OCI-LY7 (cell line): ENCODE data around the gene LRP1-AS. TPM values are rescaled to one million over a fixed set of nuclear protein-coding genes. Genes with fewer than 3 reads are reported as not detected.

Experiments
- BruUV-seq: library from RNA; stranded (reverse); fragments of 400-500 nt; replicated peaks from 2 replicates; lab custom pipeline; 2021; lab: Mats Ljungman, UMichigan
- CTCF ChIA-PET: fragments of 300-600 bp; sonication (Branson Sonifier 250); formaldehyde crosslinking; loops from one replicate; lab custom pipeline; 2022; ENCODE audit warnings: antibody characterized with exemption; ENCODE audit not compliant: unreplicated experiment; lab: Charles Lee
- POLR2A ChIA-PET: fragments of 300-600 bp; sonication (Branson Sonifier 250); formaldehyde crosslinking; loops from one replicate; lab custom pipeline; 2022; ENCODE audit warnings: antibody characterized with exemption; lab: Charles Lee
- DNase-seq: peaks from one replicate; pipeline ENCODE4 v3.0.0-alpha.2; 2015; ENCODE audit warnings: low spot score
- H2AFZ ChIP-seq: fragments of 200-600 bp; sonication (generic), shearing (Covaris generic); 2 replicates; pipeline ENCODE4 v1.6.1; 2014; ENCODE audit warnings: mild to moderate bottlenecking, antibody characterized with exemption, low read length, moderate library complexity
- H3K27ac ChIP-seq: fragments of 200-600 bp; sonication (generic); 2 replicates; pipeline ENCODE4 v1.5.1; 2014; ENCODE audit warnings: mixed run types, low read depth, mild to moderate bottlenecking, moderate library complexity, low read length, inconsistent platforms; ENCODE audit not compliant: poor library complexity, severe bottlenecking
- H3K36me3 ChIP-seq: fragments of 200-600 bp; sonication (generic); 2 replicates; pipeline ENCODE4 v1.6.1; 2014; ENCODE audit warnings: mild to moderate bottlenecking, antibody characterized with exemption, low read length, moderate library complexity, mixed read lengths; ENCODE audit not compliant: insufficient read depth
- H3K4me1 ChIP-seq: fragments of 200-600 bp; sonication (generic); 2 replicates; pipeline ENCODE4 v1.5.1; 2014; ENCODE audit warnings: mild to moderate bottlenecking, low read length; ENCODE audit not compliant: insufficient read depth, poor library complexity, severe bottlenecking
- H3K4me2 ChIP-seq: fragments of 200-600 bp; sonication (generic); 2 replicates; pipeline ENCODE4 v1.6.1; 2014; ENCODE audit warnings: mild to moderate bottlenecking, low read length
- H3K4me3 ChIP-seq: fragments of 200-600 bp; sonication (generic); 2 replicates; pipeline ENCODE4 v1.5.1; 2014; ENCODE audit warnings: mild to moderate bottlenecking, low read depth, low read length; ENCODE audit not compliant: poor library complexity, severe bottlenecking
- H3K79me2 ChIP-seq: fragments of 200-600 bp; sonication (generic); 2 replicates; pipeline ENCODE4 v1.6.1; 2016; ENCODE audit warnings: low read depth, mild to moderate bottlenecking, low read length, moderate library complexity, mixed read lengths; ENCODE audit not compliant: insufficient read depth
- H3K9me2 ChIP-seq: fragments of 200-600 bp; sonication (generic); 2 replicates; pipeline ENCODE4 v1.6.1; 2016; ENCODE audit warnings: mild to moderate bottlenecking, low read length, mixed read lengths; ENCODE audit not compliant: insufficient read depth
- H3K9me3 ChIP-seq: fragments of 200-600 bp; sonication (generic); 2 replicates; pipeline ENCODE4 v1.6.1; 2014; ENCODE audit warnings: mild to moderate bottlenecking, mixed run types, low read length, mixed read lengths
- H4K20me1 ChIP-seq: fragments of 200-600 bp; sonication (generic); 2 replicates; pipeline ENCODE4 v1.6.1; 2014; ENCODE audit warnings: mild to moderate bottlenecking, antibody characterized with exemption, low read length, moderate library complexity, mixed read lengths; ENCODE audit not compliant: insufficient read depth
- CTCF ChIP-seq: fragments of 200-600 bp; sonication (generic); conservative IDR thresholded peaks from 2 replicates; pipeline ENCODE4 v1.5.1; 2014; ENCODE audit warnings: mild to moderate bottlenecking, antibody characterized with exemption, low read length, moderate library complexity, mixed read lengths
- EZH2phosphoT487 ChIP-seq: fragments of 200-600 bp; sonication (generic); IDR thresholded peaks from 2 replicates; pipeline ENCODE4 v1.6.1; 2018; ENCODE audit warnings: low read depth, borderline replicate concordance, mild to moderate bottlenecking, mixed run types, antibody characterized with exemption, low read length, moderate library complexity, mixed read lengths
- intact Hi-C: fragments of 100-400 bp; cut with micrococcal nuclease; formaldehyde crosslinking; loops from one replicate; pipeline ENCODE4 v1.10.0; 2022; ENCODE audit not compliant: unreplicated experiment
- total RNA-seq, 2 experiments: library from RNA; depleted of rRNA in 1 of 2; stranded (reverse); fragments of >200 nt in 1 of 2; shearing (Covaris generic) in 1 of 2; gene quantifications; 2 replicates each; pipeline ENCODE4 v1.2.3, GENCODE V29; 2014 to 2022

The LRP1-AS gene
- total RNA-seq, 2 experiments from 2014 or later, result not detected

- H3K4me3 ChIP-seq, result no peak overlapping the region
- TF ChIP-seq CTCF (no peak), EZH2phosphoT487 (no peak)
- H3K9me2 ChIP-seq, result no peaks in the 10 kb centered on the region
- no peaks in the 10 kb centered on the region for H4K20me1 ChIP-seq
- H3K4me1 ChIP-seq, result no peaks in the 10 kb centered on the region
- no peak overlapping the region for H3K4me2 ChIP-seq
- H3K9me3 ChIP-seq, result no peaks in the 10 kb centered on the region
- H3K79me2 ChIP-seq, result no peaks in the 10 kb centered on the region
- intact Hi-C loops, result no loop called here
- ChIA-PET POLR2A (no interaction called here), CTCF (interaction anchor here (1.1 kb wide), 1 partner anchor 8 kb away, joined by 3 read pairs; no protein-coding TSS in a partner anchor)
- no peak overlapping the region for H3K27ac ChIP-seq
- H2AFZ ChIP-seq, result no peak overlapping the region
- no TSS peak for BruUV-seq
- no peak for DNase-seq
- no peaks in the 10 kb centered on the region for H3K36me3 ChIP-seq
Observed at GRCh38 chr12:57195611-57196371, 48.4 kb upstream of the LRP1-AS start.

GRCh38 chr12:57195186-57195585, 47.8 kb upstream of the LRP1-AS start:
- CTCF ChIA-PET, result no interaction called here
- no peaks in the 10 kb centered on the region for H3K79me2 ChIP-seq
- no peak overlapping the region for H3K4me3 ChIP-seq
- POLR2A ChIA-PET, result no interaction called here
- BruUV-seq, result no TSS peak
- H2AFZ ChIP-seq, result no peak overlapping the region
- no peak for DNase-seq
- intact Hi-C loops, result no loop called here
- H3K27ac ChIP-seq, result no peak overlapping the region
- TF ChIP-seq EZH2phosphoT487 (no peak), CTCF (no peak)
- no peaks in the 10 kb centered on the region for H3K9me2 ChIP-seq
- no peaks in the 10 kb centered on the region for H3K4me1 ChIP-seq
- no peak overlapping the region for H3K4me2 ChIP-seq
- no peaks in the 10 kb centered on the region for H3K36me3 ChIP-seq
- H4K20me1 ChIP-seq, result no peaks in the 10 kb centered on the region
- H3K9me3 ChIP-seq, result no peaks in the 10 kb centered on the region

GRCh38 chr12:57194253-57194652, 46.8 kb upstream of the LRP1-AS start:
- Histone ChIP-seq H4K20me1 (no peaks in the 10 kb centered on the region), H3K4me1 (no peaks in the 10 kb centered on the region), H3K27ac (no peak overlapping the region), H3K9me3 (no peaks in the 10 kb centered on the region), H2AFZ (no peak overlapping the region), H3K4me3 (no peak overlapping the region), H3K79me2 (no peaks in the 10 kb centered on the region), H3K36me3 (no peaks in the 10 kb centered on the region), H3K9me2 (no peaks in the 10 kb centered on the region), H3K4me2 (no peak overlapping the region)
- ChIA-PET CTCF (no interaction called here), POLR2A (no interaction called here)
- no peak for TF ChIP-seq CTCF
- no peak for TF ChIP-seq EZH2phosphoT487
- no peak for DNase-seq
- BruUV-seq, result no TSS peak
- intact Hi-C loops, result no loop called here
